ENCODE data around the gene CFAP65.
A peak's percentile ranks its signal among the peaks of the same experiment; 100 is the strongest.

The CFAP65 gene

GRCh38 chr2:218956039-218956438 lies 85.3 kb downstream of the CFAP65 start:
- no peak for TF ChIP-seq CTCF (IDR thresholded peaks at IDR 0.05; ENCODE audit: low read depth, low read length, missing control alignments)
- H3K4me3 ChIP-seq (ENCODE audit: low read depth, low read length) = no peak overlapping the region
- DNase-seq (ENCODE audit: low read depth) = no peak

DNA sequence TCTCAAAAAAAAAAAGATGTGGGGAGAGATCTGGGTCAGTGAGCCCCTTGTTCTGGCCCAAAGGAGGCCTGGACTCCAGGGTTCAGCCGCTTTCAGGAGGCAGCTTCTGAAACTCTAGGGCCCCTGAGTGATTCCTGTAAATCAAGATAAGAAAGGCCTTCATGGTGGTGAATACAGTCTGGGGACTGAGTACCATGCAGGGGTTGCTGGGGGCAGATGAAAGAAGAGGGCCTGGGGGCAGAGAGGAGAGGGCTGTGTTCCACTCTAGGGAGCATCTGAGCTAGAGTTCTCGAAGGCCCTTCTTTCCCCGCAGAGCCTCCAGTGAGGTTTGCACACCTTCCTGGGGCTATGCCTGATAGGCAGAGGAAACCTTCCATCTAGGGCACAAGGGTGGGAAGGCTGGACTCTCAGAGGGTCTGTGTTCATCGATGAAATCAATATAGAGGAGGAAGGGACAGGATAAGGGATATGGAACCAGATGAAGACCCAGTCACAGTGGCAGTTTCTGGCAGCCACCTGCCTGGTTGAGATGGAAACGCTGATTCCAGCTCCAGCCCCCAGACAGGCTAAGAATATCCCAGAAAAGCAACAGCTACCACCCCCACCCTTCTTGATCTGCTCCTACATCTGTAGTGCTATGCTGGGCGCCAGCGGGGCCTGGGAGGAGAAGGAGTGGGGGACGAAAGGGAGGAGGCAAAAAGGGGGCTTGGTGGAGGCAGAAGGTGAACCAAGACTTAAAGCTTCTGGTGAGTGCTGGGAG lies 86.6 kb downstream of the CFAP65 start:
- DNase-seq (ENCODE audit: low read depth) = no peak
- no peak overlapping the region for H3K4me3 ChIP-seq (ENCODE audit: low read depth, low read length)
- no peak for TF ChIP-seq CTCF (IDR thresholded peaks at IDR 0.05; ENCODE audit: low read depth, low read length, missing control alignments)

GRCh38 chr2:218953366-218953954 lies 87.9 kb downstream of the CFAP65 start:
- H3K4me3 ChIP-seq (ENCODE audit: low read depth, low read length) = no peak overlapping the region
- TF ChIP-seq CTCF (IDR thresholded peaks at IDR 0.05; ENCODE audit: low read depth, low read length, missing control alignments) = peak; percentile 32
- no peak for DNase-seq (ENCODE audit: low read depth)
